ENCODE measurements around the gene CD47.

Gene CD47

GRCh38 chr3:108053067-108053466 lies 37.8 kb downstream of the CD47 start:
- no peak for DNase-seq (ENCODE audit: low read depth in 2 of 2)

GRCh38 chr3:108051005-108051404 lies 39.8 kb downstream of the CD47 start:
- DNase-seq (ENCODE audit: low read depth in 2 of 2), result no peak

GRCh38 chr3:108047987-108048386 lies 42.8 kb downstream of the CD47 start:
- no peak for DNase-seq (ENCODE audit: low read depth in 2 of 2)

- no peak for DNase-seq (ENCODE audit: low read depth in 2 of 2)
Observed at GRCh38 chr3:108046247-108046646, 44.6 kb downstream of the CD47 start.

- DNase-seq (ENCODE audit: low read depth in 2 of 2), result no peak
Observed at GRCh38 chr3:108044699-108045098, 46.1 kb downstream of the CD47 start.

- DNase-seq (ENCODE audit: low read depth in 2 of 2), result no peak
Observed at GRCh38 chr3:108042300-108042699, 48.5 kb downstream of the CD47 start.

GRCh38 chr3:108041253-108041652 lies 49.6 kb downstream of the CD47 start:
- no peak for DNase-seq (ENCODE audit: low read depth in 2 of 2)

- no peak for DNase-seq (ENCODE audit: low read depth in 2 of 2)
Observed at GRCh38 chr3:108037770-108038169, 53.1 kb downstream of the CD47 start.

GRCh38 chr3:108036984-108037741 lies 53.7 kb downstream of the CD47 start:
- DNase-seq (ENCODE audit: low read depth in 2 of 2), result no peak

- DNase-seq (ENCODE audit: low read depth in 2 of 2), result no peak
Observed at GRCh38 chr3:108036401-108036800, 54.4 kb downstream of the CD47 start.

GRCh38 chr3:108035751-108036150 lies 55.1 kb downstream of the CD47 start:
- DNase-seq (ENCODE audit: low read depth in 2 of 2), result no peak

GRCh38 chr3:108031895-108032294 lies 58.9 kb downstream of the CD47 start:
- DNase-seq (ENCODE audit: low read depth in 2 of 2), result no peak

- DNase-seq (ENCODE audit: low read depth in 2 of 2), result no peak
Observed at GRCh38 chr3:108030960-108031359, 59.9 kb downstream of the CD47 start.

- DNase-seq (ENCODE audit: low read depth in 2 of 2), result no peak
Observed at GRCh38 chr3:108029466-108029865, 61.4 kb downstream of the CD47 start.

GRCh38 chr3:108028896-108029295 lies 61.9 kb downstream of the CD47 start:
- no peak for DNase-seq (ENCODE audit: low read depth in 2 of 2)

- no peak for DNase-seq (ENCODE audit: low read depth in 2 of 2)
Observed at GRCh38 chr3:108025177-108025576, 65.7 kb downstream of the CD47 start.

GRCh38 chr3:108024146-108024850 lies 66.5 kb downstream of the CD47 start:
- no peak for DNase-seq (ENCODE audit: low read depth in 2 of 2)

GRCh38 chr3:108022256-108023150 lies 68.3 kb downstream of the CD47 start:
- DNase-seq (ENCODE audit: low read depth in 2 of 2), result no peak

- no peak for DNase-seq (ENCODE audit: low read depth in 2 of 2)
Observed at GRCh38 chr3:108021533-108021932, 69.3 kb downstream of the CD47 start.

GRCh38 chr3:108021131-108021530 lies 69.7 kb downstream of the CD47 start:
- DNase-seq (ENCODE audit: low read depth in 2 of 2), result no peak

GRCh38 chr3:108018552-108018951 lies 72.3 kb downstream of the CD47 start:
- DNase-seq (ENCODE audit: low read depth in 2 of 2), result no peak

- DNase-seq (ENCODE audit: low read depth in 2 of 2), result no peak
Observed at GRCh38 chr3:108017587-108017986, 73.2 kb downstream of the CD47 start.

Measured in activated CD8-positive, alpha-beta memory T cell treated with anti-CD3 and anti-CD28 coated beads for 4 hours (primary cell).